ENCODE measurements around the gene MORN5.
A peak's percentile ranks its signal among the peaks of the same experiment; 100 is the strongest.
"Not testable (repeated sequence)": the region's sequence is repeated elsewhere in the genome, so short reads cannot be mapped to it uniquely, and the experiment has no call there.

Gene MORN5

GRCh38 chr9:122116448-122117173 lies 43.1 kb upstream of the MORN5 start:
- FAIRE-seq (no peak), DNase-seq (ENCODE audit: insufficient read length, low spot score) (no peak)
- TF ChIP-seq TAF1 (IDR thresholded peaks at IDR 0.05; ENCODE audit: low read depth, low read length) (no peak), POU2F2 (IDR thresholded peaks at IDR 0.05; ENCODE audit: low read depth, low read length) (no peak), PAX5 (IDR thresholded peaks at IDR 0.05; ENCODE audit: insufficient read depth, low read length, severe bottlenecking) (no peak), SPI1 (IDR thresholded peaks at IDR 0.05; ENCODE audit: low read depth, low read length) (no peak), POLR2AphosphoS5 (IDR thresholded peaks at IDR 0.05; ENCODE audit: low read depth, low read length) (no peak), POLR2A (IDR thresholded peaks at IDR 0.05; ENCODE audit: low read depth, low read length) (no peak)

DNA sequence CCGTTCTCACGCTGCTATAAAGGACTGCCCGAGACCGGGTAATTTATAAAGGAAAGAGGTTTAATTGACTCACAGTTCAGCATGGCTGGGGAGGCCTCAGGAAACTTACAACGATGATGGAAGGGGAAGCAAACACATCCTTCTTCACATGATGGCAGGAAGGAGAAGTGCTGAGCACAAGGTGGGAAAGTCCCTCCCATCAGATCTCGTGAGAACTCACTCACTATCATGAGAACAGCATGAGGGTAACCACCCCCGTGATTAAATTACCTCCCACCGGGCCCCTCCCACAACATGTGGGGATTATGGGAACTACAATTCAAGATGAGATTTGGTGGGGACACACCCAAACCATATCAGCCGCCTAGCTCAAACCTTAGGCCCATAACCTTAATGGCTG lies 42.5 kb upstream of the MORN5 start:
- not testable (repeated sequence) for DNase-seq (ENCODE audit: insufficient read length, low spot score); FAIRE-seq

DNA sequence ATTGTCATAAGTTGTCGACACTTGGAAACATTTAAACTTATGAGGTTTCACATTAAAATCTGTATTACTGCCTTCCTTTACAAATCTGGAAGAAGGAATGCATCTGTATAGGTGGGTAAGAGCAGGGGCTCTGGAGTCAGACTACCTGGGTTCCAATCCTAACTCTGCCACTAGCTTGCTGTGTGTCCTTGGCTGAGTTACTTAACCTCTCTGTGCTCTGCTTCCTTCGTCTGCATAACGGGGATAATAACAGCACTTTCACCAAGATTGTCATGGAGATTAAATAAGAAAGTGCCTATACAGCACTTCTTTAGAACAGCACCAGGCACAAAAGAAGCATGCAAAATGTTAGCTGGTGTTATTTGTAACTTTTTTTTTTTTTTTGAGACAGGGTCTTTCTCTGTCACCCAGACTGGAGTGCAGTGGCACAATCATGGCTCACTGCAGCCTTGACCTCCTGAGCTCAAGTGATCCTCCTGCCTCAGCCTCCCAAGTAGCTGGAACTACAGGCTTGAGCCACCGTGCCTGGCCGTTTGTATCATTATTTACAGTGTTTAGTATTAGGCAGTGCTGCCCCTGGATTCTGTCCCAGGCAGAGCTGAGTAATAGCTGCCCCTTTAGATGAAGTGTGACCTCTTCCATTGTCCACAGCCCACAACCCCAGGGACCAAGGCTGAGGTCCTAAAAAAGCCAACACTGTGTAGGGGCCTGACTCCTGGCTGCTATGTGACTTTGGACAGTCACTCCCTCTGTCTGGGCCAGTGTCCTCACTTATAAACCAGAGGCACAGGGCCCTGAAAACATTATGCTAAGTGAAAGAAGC lies 41.2 kb upstream of the MORN5 start:
- FAIRE-seq, result no peak
- TF ChIP-seq POLR2A (IDR thresholded peaks at IDR 0.05; ENCODE audit: low read depth, low read length) (no peak), TAF1 (IDR thresholded peaks at IDR 0.05; ENCODE audit: low read depth, low read length) (no peak), POU2F2 (IDR thresholded peaks at IDR 0.05; ENCODE audit: low read depth, low read length) (no peak), POLR2AphosphoS5 (IDR thresholded peaks at IDR 0.05; ENCODE audit: low read depth, low read length) (no peak), PAX5 (IDR thresholded peaks at IDR 0.05; ENCODE audit: insufficient read depth, low read length, severe bottlenecking) (no peak), SPI1 (IDR thresholded peaks at IDR 0.05; ENCODE audit: low read depth, low read length) (no peak)
- no peak for DNase-seq (ENCODE audit: insufficient read length, low spot score)

GRCh38 chr9:122119166-122119521 lies 40.6 kb upstream of the MORN5 start:
- no peak for DNase-seq (ENCODE audit: insufficient read length, low spot score)
- TF ChIP-seq TAF1 (IDR thresholded peaks at IDR 0.05; ENCODE audit: low read depth, low read length) (no peak), POLR2A (IDR thresholded peaks at IDR 0.05; ENCODE audit: low read depth, low read length) (no peak), SPI1 (IDR thresholded peaks at IDR 0.05; ENCODE audit: low read depth, low read length) (no peak), POU2F2 (IDR thresholded peaks at IDR 0.05; ENCODE audit: low read depth, low read length) (no peak), POLR2AphosphoS5 (IDR thresholded peaks at IDR 0.05; ENCODE audit: low read depth, low read length) (no peak), PAX5 (IDR thresholded peaks at IDR 0.05; ENCODE audit: insufficient read depth, low read length, severe bottlenecking) (no peak)
- no peak for FAIRE-seq

- TF ChIP-seq POLR2A (IDR thresholded peaks at IDR 0.05; ENCODE audit: low read depth, low read length) (no peak), POU2F2 (IDR thresholded peaks at IDR 0.05; ENCODE audit: low read depth, low read length) (no peak), POLR2AphosphoS5 (IDR thresholded peaks at IDR 0.05; ENCODE audit: low read depth, low read length) (no peak), PAX5 (IDR thresholded peaks at IDR 0.05; ENCODE audit: insufficient read depth, low read length, severe bottlenecking) (no peak), TAF1 (IDR thresholded peaks at IDR 0.05; ENCODE audit: low read depth, low read length) (no peak), SPI1 (IDR thresholded peaks at IDR 0.05; ENCODE audit: low read depth, low read length) (no peak)
- no peak for FAIRE-seq
- DNase-seq (ENCODE audit: insufficient read length, low spot score), result no peak
Measured at GRCh38 chr9:122119721-122120120, 40.0 kb upstream of the MORN5 start.

GRCh38 chr9:122120316-122121071 lies 39.2 kb upstream of the MORN5 start:
- FAIRE-seq (no peak), DNase-seq (ENCODE audit: insufficient read length, low spot score) (no peak)
- no peak for TF ChIP-seq PAX5 (IDR thresholded peaks at IDR 0.05; ENCODE audit: insufficient read depth, low read length, severe bottlenecking)
- no peak for TF ChIP-seq POU2F2 (IDR thresholded peaks at IDR 0.05; ENCODE audit: low read depth, low read length)
- no peak for TF ChIP-seq TAF1 (IDR thresholded peaks at IDR 0.05; ENCODE audit: low read depth, low read length)

DNA sequence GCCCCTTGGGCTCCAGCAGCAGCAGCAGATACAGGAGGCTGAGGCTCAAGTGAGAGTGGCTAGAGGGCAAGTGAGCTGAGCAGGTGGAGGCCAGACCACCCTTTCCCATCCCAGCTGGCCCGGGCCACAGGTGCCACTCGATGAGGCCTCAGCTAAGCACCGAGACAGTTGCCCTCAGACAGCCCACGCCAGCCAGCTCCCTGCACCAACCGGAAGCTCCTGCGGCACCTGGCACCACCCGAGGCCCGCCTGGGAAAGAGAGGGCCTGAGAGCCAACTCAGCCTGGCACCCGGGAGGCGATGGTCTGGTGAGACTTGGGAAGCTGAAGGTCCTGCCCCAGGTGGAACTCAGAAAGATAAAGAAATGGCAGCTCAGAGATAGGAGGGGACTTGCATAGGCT lies 38.3 kb upstream of the MORN5 start:
- FAIRE-seq (no peak), DNase-seq (ENCODE audit: insufficient read length, low spot score) (no peak)
- TF ChIP-seq TAF1 (IDR thresholded peaks at IDR 0.05; ENCODE audit: low read depth, low read length) (no peak), POLR2A (IDR thresholded peaks at IDR 0.05; ENCODE audit: low read depth, low read length) (no peak), POLR2AphosphoS5 (IDR thresholded peaks at IDR 0.05; ENCODE audit: low read depth, low read length) (no peak), SPI1 (IDR thresholded peaks at IDR 0.05; ENCODE audit: low read depth, low read length) (no peak), PAX5 (IDR thresholded peaks at IDR 0.05; ENCODE audit: insufficient read depth, low read length, severe bottlenecking) (no peak), POU2F2 (IDR thresholded peaks at IDR 0.05; ENCODE audit: low read depth, low read length) (no peak)

DNA sequence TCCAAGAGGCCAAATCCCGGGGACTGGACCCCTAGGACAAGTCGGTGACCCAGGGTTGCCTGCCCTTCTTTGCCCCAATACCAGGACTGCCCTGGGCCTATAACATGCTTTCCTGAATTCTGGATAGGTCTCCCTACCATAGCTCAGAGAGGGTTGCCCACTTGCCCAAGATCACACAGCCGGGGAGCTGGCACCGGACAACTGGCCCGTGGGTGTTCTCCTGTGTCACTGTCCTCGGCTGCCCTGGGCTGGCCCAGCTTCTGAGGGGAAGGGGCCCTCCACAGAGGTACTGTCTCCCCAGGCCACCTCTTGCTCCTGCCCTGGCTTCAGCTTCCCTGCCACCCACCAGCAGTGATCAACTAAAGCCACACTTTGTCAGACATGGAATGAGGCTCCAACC lies 37.8 kb upstream of the MORN5 start:
- FAIRE-seq (no peak), DNase-seq (ENCODE audit: insufficient read length, low spot score) (no peak)
- TF ChIP-seq POLR2AphosphoS5 (IDR thresholded peaks at IDR 0.05; ENCODE audit: low read depth, low read length) (no peak), POU2F2 (IDR thresholded peaks at IDR 0.05; ENCODE audit: low read depth, low read length) (no peak), SPI1 (IDR thresholded peaks at IDR 0.05; ENCODE audit: low read depth, low read length) (no peak), POLR2A (IDR thresholded peaks at IDR 0.05; ENCODE audit: low read depth, low read length) (no peak), TAF1 (IDR thresholded peaks at IDR 0.05; ENCODE audit: low read depth, low read length) (no peak), PAX5 (IDR thresholded peaks at IDR 0.05; ENCODE audit: insufficient read depth, low read length, severe bottlenecking) (no peak)

DNA sequence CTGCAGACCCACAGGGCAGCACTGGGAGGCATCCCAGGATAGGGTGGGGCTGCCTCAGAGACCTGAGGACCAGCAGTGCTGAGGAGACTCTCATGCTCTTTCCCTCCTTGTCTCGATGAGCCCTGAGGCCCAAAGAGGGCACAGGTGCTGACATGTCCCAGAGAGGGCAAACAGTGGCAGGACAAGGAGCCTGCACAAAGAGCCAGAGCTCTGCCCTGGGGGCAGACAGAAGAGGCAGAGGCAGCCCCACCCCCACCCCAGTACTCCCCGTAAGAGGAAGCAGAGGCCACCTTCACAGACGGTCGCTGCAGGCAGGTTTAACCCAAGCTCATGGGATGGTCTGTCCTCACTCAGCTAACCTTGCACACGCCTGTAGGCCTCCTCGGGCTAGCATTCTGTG lies 37.2 kb upstream of the MORN5 start:
- TF ChIP-seq POLR2A (IDR thresholded peaks at IDR 0.05; ENCODE audit: low read depth, low read length), result no peak
- TF ChIP-seq PAX5 (IDR thresholded peaks at IDR 0.05; ENCODE audit: insufficient read depth, low read length, severe bottlenecking), result no peak
- TF ChIP-seq TAF1 (IDR thresholded peaks at IDR 0.05; ENCODE audit: low read depth, low read length), result no peak
- peak; percentile 43 for FAIRE-seq
- no peak for DNase-seq (ENCODE audit: insufficient read length, low spot score)

Measured in GM12891 (cell line).